SK-N-SH (cell line): Measurements from ENCODE around the gene SLC44A2. TPM values are rescaled to one million over a fixed set of nuclear protein-coding genes. Genes with fewer than 3 reads are reported as not detected.

Source experiments
- CTCF ChIA-PET: fragments of 300-600, 350-600 bp; formaldehyde crosslinking; extraction: SDS; loops from one replicate; lab custom pipeline; 2021; lab: Yijun Ruan, JAX
- POLR2A ChIA-PET: fragments of 350-600 bp; sonication (Branson Sonifier 250); formaldehyde crosslinking; extraction: SDS; loops from one replicate; lab custom pipeline; 2020; ENCODE audit warnings: antibody characterized with exemption, inconsistent platforms; lab: Yijun Ruan, JAX
- DNase-seq: peaks from one replicate; pipeline ENCODE4 v3.0.0; 2012
- H2AFZ ChIP-seq: fragments of 200-600 bp; sonication (generic); 2 replicates; pipeline ENCODE4 v1.8.1; 2016; ENCODE audit warnings: antibody characterized with exemption, mild to moderate bottlenecking, low read depth
- H3F3A ChIP-seq: fragments of 200-600 bp; sonication (generic); replicated peaks from 2 replicates; pipeline ENCODE3; 2016; ENCODE audit warnings: antibody characterized with exemption, mild to moderate bottlenecking; ENCODE audit not compliant: insufficient read depth
- H3K27ac ChIP-seq, 2 experiments: fragments of 200-500 bp in 1 of 2; fragments of 200-600 bp in 1 of 2; sonication (Bioruptor generic) in 1 of 2; sonication (generic), shearing (Covaris generic) in 1 of 2; 2 replicates each; pipeline versions ENCODE4 v1.5.1 to v1.6.1; 2014 to 2016; ENCODE audit warnings: low read depth in 2 of 2, inconsistent platforms in 1 of 2, low read length in 1 of 2, mild to moderate bottlenecking in 1 of 2, mixed read lengths in 1 of 2
- H3K27me3 ChIP-seq: fragments of 200-600 bp; sonication (generic), shearing (Covaris generic); 2 replicates; pipeline ENCODE4 v1.6.1; 2016; ENCODE audit warnings: mixed run types; ENCODE audit not compliant: insufficient read depth
- H3K36me3 ChIP-seq, 2 experiments: fragments of 200-500 bp in 1 of 2; fragments of 200-600 bp in 1 of 2; sonication (Bioruptor generic) in 1 of 2; sonication (generic) in 1 of 2; replicated peaks in 1 of 2; 2 replicates each; pipeline versions ENCODE3 to v1.5.1; 2014 to 2016; ENCODE audit warnings: low read length in 1 of 2, mild to moderate bottlenecking in 1 of 2; ENCODE audit not compliant: insufficient read depth in 2 of 2, control insufficient read depth in 1 of 2
- H3K4me1 ChIP-seq, 2 experiments: fragments of 200-500 bp in 1 of 2; fragments of 200-600 bp in 1 of 2; sonication (Bioruptor generic) in 1 of 2; sonication (generic), shearing (Covaris generic) in 1 of 2; 2 replicates each; pipeline versions ENCODE4 v1.5.1 to v1.6.1; 2014 to 2016; ENCODE audit warnings: low read depth in 1 of 2, low read length in 1 of 2, mixed run types in 1 of 2; ENCODE audit not compliant: insufficient read depth in 2 of 2, control insufficient read depth in 1 of 2
- H3K4me2 ChIP-seq: fragments of 200-600 bp; sonication (generic), shearing (Covaris generic); 2 replicates; pipeline ENCODE4 v1.6.1; 2017; ENCODE audit warnings: mixed run types
- H3K4me3 ChIP-seq, 2 experiments: fragments of 200-500 bp in 1 of 2; fragments of 200-600 bp in 1 of 2; sonication (Bioruptor generic) in 1 of 2; sonication (generic), shearing (Covaris generic) in 1 of 2; 2 replicates each; pipeline versions ENCODE4 v1.5.1 to v1.8.1; 2014 to 2016; ENCODE audit warnings: low read depth in 2 of 2, inconsistent platforms in 1 of 2, low read length in 1 of 2, mild to moderate bottlenecking in 1 of 2, mixed read lengths in 1 of 2, moderate library complexity in 1 of 2
- H3K79me2 ChIP-seq: fragments of 200-600 bp; sonication (generic); 2 replicates; pipeline ENCODE4 v1.8.1; 2017; ENCODE audit warnings: mild to moderate bottlenecking; ENCODE audit not compliant: insufficient read depth
- H3K9ac ChIP-seq: fragments of 200-600 bp; sonication (generic); 2 replicates; pipeline ENCODE4 v1.6.1; 2017; ENCODE audit warnings: mixed run types
- H3K9me2 ChIP-seq: fragments of 200-600 bp; sonication (generic); 2 replicates; pipeline ENCODE4 v1.6.1; 2017; ENCODE audit warnings: mixed run types
- H3K9me3 ChIP-seq: fragments of 200-600 bp; sonication (generic); 2 replicates; pipeline ENCODE4 v1.6.1; 2017; ENCODE audit warnings: mixed run types, mild to moderate bottlenecking, moderate library complexity
- H4K20me1 ChIP-seq: fragments of 200-600 bp; sonication (generic); 2 replicates; pipeline ENCODE4 v1.6.1; 2017; ENCODE audit warnings: mild to moderate bottlenecking, mixed run types; ENCODE audit not compliant: insufficient read depth
- FOSL2 ChIP-seq: IDR thresholded peaks from 2 replicates; pipeline ENCODE4 v1.4.0; 2012; ENCODE audit warnings: low read depth, mild to moderate bottlenecking, moderate library complexity, borderline replicate concordance
- FOXJ3 ChIP-seq: sonication (generic); formaldehyde crosslinking; IDR thresholded peaks from 2 replicates; pipeline ENCODE4 v1.5.1; 2020; ENCODE audit warnings: mild to moderate bottlenecking, missing genetic modification reagents
- FOXM1 ChIP-seq: IDR thresholded peaks from 2 replicates; pipeline ENCODE4 v1.4.0; 2012; ENCODE audit warnings: low read depth, mild to moderate bottlenecking
- GABPA ChIP-seq: IDR thresholded peaks from 2 replicates; pipeline ENCODE4 v1.4.0; 2012; ENCODE audit warnings: low read depth, mild to moderate bottlenecking
- JUND ChIP-seq: IDR thresholded peaks from 2 replicates; pipeline ENCODE4 v1.4.0; 2012
- PBX3 ChIP-seq: IDR thresholded peaks from 2 replicates; pipeline ENCODE4; 2012
- POLR2AphosphoS5 ChIP-seq: IDR thresholded peaks from 2 replicates; pipeline ENCODE4 v1.6.1; 2012; ENCODE audit warnings: low read depth, low read length
- RFX5 ChIP-seq: IDR thresholded peaks from 2 replicates; pipeline ENCODE4 v1.6.1; 2012; ENCODE audit warnings: mild to moderate bottlenecking, improper control_type of control experiment, low read length
- RXRA ChIP-seq: IDR thresholded peaks from 2 replicates; pipeline ENCODE4 v1.4.0; 2012; ENCODE audit warnings: low read depth, mild to moderate bottlenecking, borderline replicate concordance
- SIN3A ChIP-seq: IDR thresholded peaks from 2 replicates; pipeline ENCODE4 v1.6.1; 2012; ENCODE audit warnings: low read depth, mild to moderate bottlenecking, low read length, moderate library complexity, borderline replicate concordance
- SMC3 ChIP-seq: IDR thresholded peaks from 2 replicates; pipeline ENCODE4 v1.6.1; 2012; ENCODE audit warnings: low read depth, low read length, improper control_type of control experiment
- TAF1 ChIP-seq: IDR thresholded peaks from 2 replicates; pipeline ENCODE4 v1.6.1; 2012; ENCODE audit warnings: low read depth, mild to moderate bottlenecking, low read length, moderate library complexity, borderline replicate concordance
- TCF12 ChIP-seq: IDR thresholded peaks from 2 replicates; pipeline ENCODE4 v1.4.0; 2012
- YY1 ChIP-seq: IDR thresholded peaks from 2 replicates; pipeline ENCODE4 v1.4.0; 2012; ENCODE audit warnings: low read depth, mild to moderate bottlenecking
- WGBS: methylation state at CpG from one replicate; pipeline ENCODE4 v1.1.6; 2017; ENCODE audit warnings: low lambda C conversion rate; 5-methylcytosine and 5-hydroxymethylcytosine counted together
- polyA plus RNA-seq, 3 experiments: library from polyadenylated mRNA; depleted of rRNA; stranded (reverse); fragments of >200 nt; gene quantifications; 2 replicates each; pipeline ENCODE4 v1.2.3, GENCODE V29; 2012
- TF ChIP-seq, protein P1 (sequence below): fragments of 150-350 bp; IDR thresholded peaks from 2 replicates; pipeline ENCODE4 v1.6.1; 2016; ENCODE audit warnings: mild to moderate bottlenecking, low read depth, low read length

SLC44A2 gene
- polyA plus RNA-seq, 1 of the 3 experiments (the other 2 are of a cell fraction), result 61.4 TPM

DNA sequence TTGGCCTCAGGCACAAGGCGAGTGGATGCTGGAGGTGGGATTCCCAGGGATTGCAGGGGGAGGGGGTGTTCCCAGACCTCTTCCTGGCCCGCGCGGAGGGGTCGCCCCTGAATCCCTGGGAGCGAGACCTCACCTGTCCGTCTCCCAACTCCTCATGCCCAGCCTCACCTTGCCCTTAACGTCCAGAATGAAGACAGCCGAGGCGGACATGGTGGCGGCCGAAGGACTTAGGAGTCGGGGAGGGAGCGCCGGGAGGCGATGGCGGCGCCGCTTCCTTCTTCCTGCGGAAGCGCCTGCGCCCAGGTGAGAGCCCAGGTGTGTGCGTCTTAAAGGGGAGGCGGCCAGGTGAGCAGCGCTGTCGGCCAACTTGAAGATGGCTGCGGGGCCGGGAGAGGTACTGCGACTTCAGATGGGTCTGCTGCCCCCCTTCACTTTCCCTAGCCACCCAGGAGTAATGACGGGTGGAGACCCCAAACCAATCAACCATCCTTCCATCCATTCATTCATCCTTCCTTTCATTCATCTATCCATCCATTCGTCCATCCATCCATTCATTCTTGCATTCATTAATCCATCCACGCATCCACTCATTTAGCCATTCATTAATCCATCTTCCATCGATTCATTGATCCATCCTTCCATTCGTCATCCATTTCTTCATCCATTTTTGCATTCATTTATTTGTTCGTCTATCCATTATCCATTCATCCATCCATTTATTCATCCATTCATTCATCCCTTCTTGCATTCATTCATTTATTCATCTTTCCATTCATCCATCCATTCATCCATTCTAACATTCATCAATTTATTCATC lies 38.1 kb upstream of the SLC44A2 start, which contains the start of gene AP1M2 (continued):
- TF ChIP-seq FOSL2, result no peak

GRCh38 chr19:10587839-10588150 lies 37.6 kb upstream of the SLC44A2 start:
- Histone ChIP-seq H3K9me2 (no peaks in the 10 kb centered on the region), H3K9ac (no peak overlapping the region), H3F3A (no peaks in the 10 kb centered on the region), H3K9me3 (no peaks in the 10 kb centered on the region), H3K4me3 (no peak overlapping the region), H3K79me2 (no peaks in the 10 kb centered on the region), H2AFZ (no peak overlapping the region), H3K27me3 (peaks cover 23% of the 10 kb centered on the region; the same call in 1 of the 2 replicates), H3K4me2 (no peak overlapping the region), H4K20me1 (no peaks in the 10 kb centered on the region), H3K27ac (no peak overlapping the region), H3K36me3 (no peaks in the 10 kb centered on the region), H3K4me1 (no peaks in the 10 kb centered on the region)
- TF ChIP-seq RFX5, result no peak
- ChIA-PET POLR2A (no interaction called here), CTCF (no interaction called here)
- no peak for DNase-seq
- WGBS, result 45% methylated on average over 2 of the region's 2 CpGs

GRCh38 chr19:10593148-10593547 lies 32.2 kb upstream of the SLC44A2 start:
- Histone ChIP-seq H4K20me1 (no peaks in the 10 kb centered on the region), H2AFZ (no peak overlapping the region), H3K4me1 (no peaks in the 10 kb centered on the region), H3K36me3 (no peaks in the 10 kb centered on the region), H3K4me2 (no peak overlapping the region), H3K27ac (no peak overlapping the region), H3K9me3 (no peaks in the 10 kb centered on the region), H3K79me2 (no peaks in the 10 kb centered on the region), H3K9me2 (no peaks in the 10 kb centered on the region), H3K9ac (no peak overlapping the region), H3K4me3 (no peak overlapping the region), H3K27me3 (peaks cover 7% of the 10 kb centered on the region; the same call in 1 of the 2 replicates), H3F3A (no peaks in the 10 kb centered on the region)
- DNase-seq, result no peak
- POLR2A ChIA-PET, result no interaction called here
- 75% methylated on average over 3 of the region's 7 CpGs for WGBS
- CTCF ChIA-PET, result interaction anchor here (1.2 to 5.3 kb wide), 3 partner anchors 52 to 107 kb away, joined by 4 to 25 read pairs (median 4); no protein-coding TSS in a partner anchor
- TF ChIP-seq YY1, result no peak
- TF ChIP-seq RFX5, result no peak
- TF ChIP-seq PBX3, result no peak
- no peak for TF ChIP-seq SIN3A
- TF ChIP-seq GABPA, result no peak
- no peak for TF ChIP-seq FOXJ3 (CRISPR knock-in tag)
- TF ChIP-seq TAF1, result no peak
- no peak for TF ChIP-seq SMC3
- no peak for TF ChIP-seq RXRA
- TF ChIP-seq FOXM1, result no peak
- TF ChIP-seq, protein P1, sequence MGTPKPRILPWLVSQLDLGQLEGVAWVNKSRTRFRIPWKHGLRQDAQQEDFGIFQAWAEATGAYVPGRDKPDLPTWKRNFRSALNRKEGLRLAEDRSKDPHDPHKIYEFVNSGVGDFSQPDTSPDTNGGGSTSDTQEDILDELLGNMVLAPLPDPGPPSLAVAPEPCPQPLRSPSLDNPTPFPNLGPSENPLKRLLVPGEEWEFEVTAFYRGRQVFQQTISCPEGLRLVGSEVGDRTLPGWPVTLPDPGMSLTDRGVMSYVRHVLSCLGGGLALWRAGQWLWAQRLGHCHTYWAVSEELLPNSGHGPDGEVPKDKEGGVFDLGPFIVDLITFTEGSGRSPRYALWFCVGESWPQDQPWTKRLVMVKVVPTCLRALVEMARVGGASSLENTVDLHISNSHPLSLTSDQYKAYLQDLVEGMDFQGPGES, result no peak
- TF ChIP-seq TCF12, result no peak
- TF ChIP-seq JUND, result no peak
- no peak for TF ChIP-seq POLR2AphosphoS5
